Renal cortex interstitium (tissue), 11 donors: Measurements from ENCODE around the gene ERC2. TPM values are rescaled to one million over a fixed set of nuclear protein-coding genes. Genes with fewer than 3 reads are reported as not detected.
A peak's percentile ranks its signal among the peaks of the same experiment; 100 is the strongest.

Experiments
- DNase-seq, 11 donors: peaks; one replicate each; pipeline ENCODE4 v3.0.0-alpha.2; 2013; ENCODE audit warnings: low read depth in 9 of 11, low spot score in 4 of 11; ENCODE audit errors: extremely low read depth in 1 of 11
- polyA plus RNA-seq, 3 donors: library from polyadenylated mRNA; unstranded; fragments of 120-200 nt; gene quantifications; one replicate each; pipeline ENCODE4 v1.2.1, GENCODE V29; 2013; ENCODE audit not compliant: insufficient read length in 3 of 3

ERC2 gene
- polyA plus RNA-seq, 3 donors, result 2.4 to 4.2 (median 3.3) TPM

GRCh38 chr3:56453011-56453410 is 15.3 kb downstream of the ERC2 start:
- no peak for DNase-seq

DNA sequence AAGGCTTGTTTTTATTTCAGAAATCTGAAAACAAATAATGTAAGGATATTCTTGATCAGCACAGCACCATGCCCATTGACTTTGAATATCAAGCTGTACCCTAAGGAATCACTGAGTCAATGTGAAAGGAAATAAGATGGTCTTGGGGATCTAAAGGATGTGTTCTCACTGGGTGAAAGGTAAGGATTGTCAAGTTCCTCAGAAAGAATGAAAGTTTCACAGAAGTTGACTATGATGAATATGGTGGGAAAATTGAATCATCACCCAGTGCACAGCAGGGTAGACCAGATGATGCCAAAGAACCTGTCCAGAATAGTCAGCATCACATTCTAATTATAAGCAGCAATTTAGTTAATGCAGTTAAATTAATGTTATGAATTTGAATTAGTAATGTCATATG is 16.2 kb downstream of the ERC2 start:
- DNase-seq, result no peak

DNA sequence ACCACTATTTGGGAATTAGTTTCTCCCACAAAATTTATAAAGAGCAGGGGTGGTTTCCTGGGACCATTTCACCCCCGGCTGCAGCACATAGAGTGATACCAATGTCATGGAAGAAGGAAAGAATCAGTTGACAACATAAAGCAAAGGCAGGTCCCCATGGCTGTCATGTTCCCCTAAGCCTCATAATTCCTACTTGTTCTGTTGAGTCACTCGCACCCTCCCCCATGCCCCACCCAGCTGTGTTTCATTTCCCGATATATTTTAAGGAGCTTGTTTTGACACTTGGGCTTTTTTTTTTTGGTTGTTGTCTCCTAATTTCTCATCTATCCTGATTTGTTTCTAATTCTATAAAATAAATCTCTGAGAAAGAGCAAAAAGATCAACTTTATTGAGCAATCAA is 24.9 kb downstream of the ERC2 start:
- no peak for DNase-seq

GRCh38 chr3:56428667-56429066 is 39.6 kb downstream of the ERC2 start:
- no peak for DNase-seq

- DNase-seq, result no peak
Observed at GRCh38 chr3:56424885-56425284, 43.4 kb downstream of the ERC2 start.

- DNase-seq, result no peak
Observed at GRCh38 chr3:56424336-56424735, 43.9 kb downstream of the ERC2 start.

GRCh38 chr3:56423661-56424099 is 44.6 kb downstream of the ERC2 start:
- DNase-seq, result no peak

- no peak for DNase-seq
Observed at GRCh38 chr3:56422316-56422715, 46.0 kb downstream of the ERC2 start.

- DNase-seq, result no peak
Observed at GRCh38 chr3:56421205-56421604, 47.1 kb downstream of the ERC2 start.

- no peak for DNase-seq
Observed at GRCh38 chr3:56415652-56416051, 52.6 kb downstream of the ERC2 start.

DNA sequence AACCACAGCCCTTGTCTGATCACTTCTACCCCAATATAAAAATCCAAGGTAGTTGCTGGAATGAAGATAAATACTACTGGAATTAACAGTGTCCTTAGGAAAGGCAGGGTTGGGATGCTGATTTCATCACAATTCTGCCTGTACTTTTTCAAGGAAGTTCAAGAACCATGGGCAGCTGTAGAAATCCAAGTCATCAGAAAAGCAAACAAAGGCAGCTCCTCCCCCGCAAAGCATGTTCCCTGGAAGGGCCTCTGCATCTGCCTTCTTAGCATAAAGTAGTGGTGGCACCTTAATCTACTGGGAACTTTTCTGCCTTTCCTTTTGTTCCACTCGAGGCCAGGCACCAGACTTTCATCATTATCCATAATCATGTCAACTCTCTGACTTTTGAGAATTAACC is 54.4 kb downstream of the ERC2 start:
- peak in 1 of 11 donors; percentile 4 for DNase-seq

GRCh38 chr3:56411166-56411565 is 57.1 kb downstream of the ERC2 start:
- DNase-seq, result no peak

GRCh38 chr3:56410576-56410975 is 57.7 kb downstream of the ERC2 start:
- no peak for DNase-seq

DNA sequence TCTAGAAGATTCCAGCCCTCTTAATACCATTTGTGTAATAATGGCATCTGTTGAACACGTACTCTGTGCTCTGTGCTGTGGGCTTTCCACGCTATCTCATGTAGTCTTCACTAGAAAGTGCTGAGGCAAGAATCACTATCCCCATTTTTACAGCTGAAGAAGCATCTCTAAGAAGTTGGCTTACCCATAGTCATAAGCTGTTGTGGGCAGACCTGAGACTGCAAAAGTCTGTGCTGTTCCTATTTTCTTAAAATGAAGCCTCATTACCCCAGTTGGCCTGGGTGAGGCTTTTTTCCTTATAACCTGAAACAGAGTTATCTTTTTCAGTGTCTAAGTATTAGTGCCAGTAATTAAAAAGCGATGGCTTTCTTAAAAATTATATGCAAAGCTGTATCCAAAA is 58.5 kb downstream of the ERC2 start:
- no peak for DNase-seq

DNA sequence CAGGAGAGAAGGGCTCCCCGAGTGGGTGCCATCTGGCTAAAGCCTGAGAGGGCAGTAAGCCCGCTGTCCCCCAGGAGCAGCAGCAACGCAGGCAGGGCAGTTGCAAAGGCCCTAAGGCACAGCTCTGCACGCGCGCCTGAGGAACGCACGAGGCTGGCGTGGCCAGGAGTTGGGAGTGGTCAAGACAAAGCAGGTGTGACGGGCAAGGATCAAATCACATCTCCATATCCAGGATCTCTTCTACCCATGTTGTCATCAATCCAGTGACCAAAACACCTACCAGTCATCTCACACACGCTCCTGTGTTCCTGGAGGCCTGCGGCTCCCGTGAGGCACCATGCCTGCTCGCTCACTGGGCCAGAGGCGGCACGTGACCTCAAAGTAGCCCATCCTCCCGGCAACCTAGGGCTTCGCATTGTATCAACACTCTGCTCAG is 59.5 kb downstream of the ERC2 start:
- DNase-seq, result no peak

- DNase-seq, result peak in 7 of 11 donors; percentile 4 to 23 (median 9)
Observed at GRCh38 chr3:56406826-56407515, 61.3 kb downstream of the ERC2 start.

DNA sequence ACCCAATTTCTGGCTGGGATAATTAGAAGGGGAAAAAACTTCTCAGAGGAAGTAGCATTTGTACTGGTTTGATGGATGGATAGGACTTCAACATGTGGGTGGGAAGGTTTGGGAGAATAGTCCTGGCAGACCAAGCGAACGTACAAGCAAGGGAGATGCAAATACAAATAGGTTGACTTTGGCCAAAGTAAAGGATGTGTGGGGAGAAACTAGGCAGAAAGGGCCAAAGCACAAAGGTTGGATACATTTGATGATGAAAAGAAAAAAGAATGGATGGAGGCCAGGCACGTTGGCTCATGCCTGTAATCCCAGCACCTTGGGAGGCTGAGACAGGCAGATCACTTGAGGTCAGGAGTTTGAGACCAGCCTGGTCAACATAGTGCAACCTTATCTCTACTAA is 63.4 kb downstream of the ERC2 start:
- DNase-seq, result no peak

GRCh38 chr3:56398659-56399058 is 69.6 kb downstream of the ERC2 start:
- DNase-seq, result no peak

GRCh38 chr3:56397798-56398197 is 70.5 kb downstream of the ERC2 start:
- no peak for DNase-seq

- DNase-seq, result no peak
Observed at GRCh38 chr3:56389183-56389830, 79.0 kb downstream of the ERC2 start.

DNA sequence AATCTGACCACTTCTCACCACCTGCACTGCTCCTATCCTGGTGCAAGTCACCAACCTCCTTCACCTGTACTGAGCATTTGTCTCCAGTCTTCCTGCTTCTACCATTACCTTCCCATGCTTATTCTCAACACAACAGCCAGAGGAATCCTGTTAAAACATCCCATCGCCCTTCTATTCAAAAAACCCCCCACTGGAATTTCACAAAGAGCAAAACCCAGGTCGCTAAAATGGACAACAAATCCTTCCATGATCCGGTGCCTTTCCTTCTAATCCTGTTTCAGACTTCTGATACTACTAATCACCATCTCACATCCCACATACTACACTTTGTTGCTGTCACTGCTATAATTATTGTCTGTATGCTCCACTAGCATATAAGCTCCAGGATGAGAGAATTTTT is 85.2 kb downstream of the ERC2 start:
- DNase-seq, result no peak
